Vagina (tissue), 2 donors: Measurements from ENCODE around the gene PLA2G4C.

Source experiments
- POLR2AphosphoS5 ChIP-seq, 2 donors: sonication (generic); formaldehyde crosslinking; IDR thresholded peaks; one replicate each; pipeline ENCODE4 v1.9.0; 2017; ENCODE audit warnings: antibody characterized with exemption in 2 of 2, mild to moderate bottlenecking in 2 of 2, low read depth in 1 of 2; ENCODE audit not compliant: insufficient read depth in 1 of 2
- TF ChIP-seq, protein P1 (sequence below), 3 experiments: fragments of 450-650 bp in 2 of 3; fragments of 200-600 bp in 1 of 3; sonication (generic) in 1 of 3; IDR thresholded peaks; one replicate each; pipeline ENCODE4 v1.5.1; 2017 to 2019; ENCODE audit warnings: antibody characterized with exemption in 3 of 3, mild to moderate bottlenecking in 2 of 3, moderate library complexity in 2 of 3

DNA sequence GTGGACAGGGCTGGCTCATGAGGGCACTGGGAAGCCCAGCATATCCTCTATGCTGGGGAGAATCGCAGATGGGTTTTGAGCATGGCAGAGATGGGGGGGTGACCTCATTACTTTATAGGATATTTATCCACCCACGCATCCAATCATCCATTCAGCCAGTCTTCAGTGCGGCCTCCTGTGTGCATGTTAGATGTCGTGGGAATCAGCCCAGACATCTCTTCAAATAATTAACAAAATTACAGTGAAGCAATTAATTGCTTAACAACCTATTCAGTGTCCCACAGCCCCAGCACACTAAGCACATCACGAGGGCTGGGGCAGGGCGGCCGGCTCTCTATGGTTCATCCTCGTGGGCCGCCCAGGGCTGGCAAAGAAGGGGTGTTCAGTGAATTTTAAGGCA lies 38.0 kb upstream of the PLA2G4C start:
- no peak for TF ChIP-seq POLR2AphosphoS5 (IDR thresholded peaks at IDR 0.05; ENCODE audit: insufficient read depth in 1 of 2, low read depth in 1 of 2)
- TF ChIP-seq, protein P1, sequence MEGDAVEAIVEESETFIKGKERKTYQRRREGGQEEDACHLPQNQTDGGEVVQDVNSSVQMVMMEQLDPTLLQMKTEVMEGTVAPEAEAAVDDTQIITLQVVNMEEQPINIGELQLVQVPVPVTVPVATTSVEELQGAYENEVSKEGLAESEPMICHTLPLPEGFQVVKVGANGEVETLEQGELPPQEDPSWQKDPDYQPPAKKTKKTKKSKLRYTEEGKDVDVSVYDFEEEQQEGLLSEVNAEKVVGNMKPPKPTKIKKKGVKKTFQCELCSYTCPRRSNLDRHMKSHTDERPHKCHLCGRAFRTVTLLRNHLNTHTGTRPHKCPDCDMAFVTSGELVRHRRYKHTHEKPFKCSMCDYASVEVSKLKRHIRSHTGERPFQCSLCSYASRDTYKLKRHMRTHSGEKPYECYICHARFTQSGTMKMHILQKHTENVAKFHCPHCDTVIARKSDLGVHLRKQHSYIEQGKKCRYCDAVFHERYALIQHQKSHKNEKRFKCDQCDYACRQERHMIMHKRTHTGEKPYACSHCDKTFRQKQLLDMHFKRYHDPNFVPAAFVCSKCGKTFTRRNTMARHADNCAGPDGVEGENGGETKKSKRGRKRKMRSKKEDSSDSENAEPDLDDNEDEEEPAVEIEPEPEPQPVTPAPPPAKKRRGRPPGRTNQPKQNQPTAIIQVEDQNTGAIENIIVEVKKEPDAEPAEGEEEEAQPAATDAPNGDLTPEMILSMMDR (IDR thresholded peaks at IDR 0.05): no peak
